Activated CD4-positive, alpha-beta T cell treated with anti-CD3 and anti-CD28 coated beads, Interleukin-2, amount 50 U/mL, for 24 hours (primary cell): Measurements from ENCODE around the gene BICD1.
"Not testable (repeated sequence)": the region's sequence is repeated elsewhere in the genome, so short reads cannot be mapped to it uniquely, and the experiment has no call there.

Experiments used
- DNase-seq, 2 donors: peaks; one replicate each; pipeline ENCODE4 v3.0.0-alpha.2; 2020; ENCODE audit warnings: low read depth in 1 of 2, low spot score in 1 of 2

BICD1 gene

GRCh38 chr12:32187127-32187526, 80.5 kb downstream of the BICD1 start:
- DNase-seq = not testable (repeated sequence)

GRCh38 chr12:32191445-32191844, 84.8 kb downstream of the BICD1 start:
- DNase-seq = no peak

- no peak for DNase-seq
Observed at GRCh38 chr12:32196250-32197198, 89.9 kb downstream of the BICD1 start.

GRCh38 chr12:32197421-32197820, 90.8 kb downstream of the BICD1 start:
- DNase-seq = no peak

GRCh38 chr12:32198555-32198954, 91.9 kb downstream of the BICD1 start:
- no peak for DNase-seq

GRCh38 chr12:32201096-32201495, 94.4 kb downstream of the BICD1 start:
- no peak for DNase-seq

GRCh38 chr12:32201976-32202375, 95.3 kb downstream of the BICD1 start:
- DNase-seq = no peak

- DNase-seq = no peak
Observed at GRCh38 chr12:32205731-32206130, 99.1 kb downstream of the BICD1 start.

- no peak for DNase-seq
Observed at GRCh38 chr12:32208355-32208754, 101.7 kb downstream of the BICD1 start.

- no peak for DNase-seq
Observed at GRCh38 chr12:32211066-32211899, 104.6 kb downstream of the BICD1 start.

- DNase-seq = no peak
Observed at GRCh38 chr12:32211900-32212156, 105.2 kb downstream of the BICD1 start.

- DNase-seq = no peak
Observed at GRCh38 chr12:32214723-32215122, 108.1 kb downstream of the BICD1 start.

- DNase-seq = no peak
Observed at GRCh38 chr12:32217354-32218310, 111.0 kb downstream of the BICD1 start.

GRCh38 chr12:32223941-32224340, 117.3 kb downstream of the BICD1 start:
- no peak for DNase-seq

- DNase-seq = no peak
Observed at GRCh38 chr12:32226768-32227167, 120.1 kb downstream of the BICD1 start.

- DNase-seq = no peak
Observed at GRCh38 chr12:32229971-32230612, 123.4 kb downstream of the BICD1 start.

GRCh38 chr12:32230613-32230993, 124.0 kb downstream of the BICD1 start:
- DNase-seq = no peak

GRCh38 chr12:32231361-32231760, 124.7 kb downstream of the BICD1 start:
- DNase-seq = not testable (repeated sequence)

- no peak for DNase-seq
Observed at GRCh38 chr12:32233568-32233967, 126.9 kb downstream of the BICD1 start.

- no peak for DNase-seq
Observed at GRCh38 chr12:32235251-32235650, 128.6 kb downstream of the BICD1 start.

GRCh38 chr12:32240162-32240561, 133.5 kb downstream of the BICD1 start:
- no peak for DNase-seq
